Activated gamma-delta T cell treated with Interleukin-2 at 50 U/mL for 16 hours (primary cell): ENCODE results near the gene ECE2.
"Not testable (repeated sequence)": the region's sequence is repeated elsewhere in the genome, so short reads cannot be mapped to it uniquely, and the experiment has no call there.

Source experiments
- DNase-seq: peaks from one replicate; pipeline ENCODE4 v3.0.0-alpha.2; 2020

Gene ECE2

DNA sequence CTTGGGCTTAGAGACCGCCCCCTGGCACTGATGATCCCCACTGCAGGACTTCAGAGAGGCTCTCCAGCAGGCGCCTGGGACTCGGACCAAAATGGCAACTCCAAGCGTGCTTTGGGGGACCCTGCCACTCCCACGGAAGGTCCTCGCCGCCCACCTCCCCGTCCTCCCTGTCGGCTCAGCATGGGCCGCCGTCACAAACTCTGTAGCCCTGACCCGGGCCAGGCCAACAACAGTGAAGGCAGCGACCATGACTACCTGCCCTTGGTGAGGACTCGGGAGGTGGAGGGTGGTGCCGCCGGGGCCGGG lies 34.7 kb upstream of the ECE2 start:
- DNase-seq = no peak

DNA sequence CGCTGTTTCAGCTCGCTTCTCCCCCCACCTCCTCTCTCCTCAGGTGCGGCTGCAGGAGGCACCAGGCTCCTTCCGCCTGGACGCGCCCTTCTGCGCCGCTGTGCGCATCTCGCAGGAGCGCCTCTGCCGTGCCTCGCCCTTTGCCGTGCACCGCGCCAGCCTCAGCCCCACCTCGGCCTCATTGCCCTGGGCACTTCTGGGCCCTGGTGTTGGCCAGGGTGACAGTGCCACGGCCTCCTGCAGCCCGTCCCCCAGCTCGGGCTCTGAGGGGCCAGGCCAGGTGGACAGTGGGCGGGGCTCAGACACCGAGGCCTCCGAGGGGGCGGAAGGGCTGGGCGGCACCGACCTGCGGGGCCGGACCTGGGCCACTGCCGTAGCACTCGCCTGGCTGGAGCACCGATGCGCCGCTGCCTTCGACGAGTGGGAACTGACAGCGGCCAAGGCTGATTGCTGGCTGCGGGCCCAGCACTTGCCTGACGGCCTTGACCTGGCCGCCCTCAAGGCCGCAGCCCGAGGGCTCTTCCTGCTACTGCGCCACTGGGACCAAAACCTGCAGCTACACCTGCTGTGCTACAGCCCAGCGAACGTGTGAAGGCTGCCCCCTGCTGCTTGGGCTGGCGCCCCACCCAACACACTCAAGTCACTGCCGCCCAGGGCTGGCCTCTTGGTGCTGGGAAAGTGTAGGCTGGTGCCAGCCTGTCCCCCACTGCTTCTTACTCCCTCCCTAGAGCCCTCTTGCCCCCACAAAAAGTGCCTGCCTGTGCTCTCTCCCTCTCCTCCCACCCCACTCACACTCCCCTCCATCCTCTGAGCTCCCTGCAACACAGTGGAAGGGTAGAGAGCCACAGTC lies 34.1 kb upstream of the ECE2 start:
- no peak for DNase-seq

DNA sequence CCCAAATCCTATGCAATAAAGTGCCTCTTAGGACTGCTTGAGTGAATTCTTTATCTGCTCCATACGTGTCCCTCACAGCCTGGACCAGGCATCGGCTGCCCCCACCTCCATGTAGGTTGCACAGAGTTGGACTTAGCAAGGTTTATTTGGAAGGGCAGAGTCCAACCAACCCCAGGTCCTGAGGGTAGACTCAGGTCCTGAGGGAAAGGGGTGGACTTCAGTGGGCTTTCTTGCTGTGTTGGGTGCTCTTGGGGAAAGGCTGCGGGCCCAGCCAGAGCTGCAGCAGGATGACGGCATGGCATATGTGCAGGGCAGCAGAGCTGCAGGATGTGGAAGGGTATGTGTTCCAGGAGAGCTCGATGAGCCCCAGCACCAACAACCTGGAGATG lies 33.5 kb upstream of the ECE2 start:
- DNase-seq = no peak

DNA sequence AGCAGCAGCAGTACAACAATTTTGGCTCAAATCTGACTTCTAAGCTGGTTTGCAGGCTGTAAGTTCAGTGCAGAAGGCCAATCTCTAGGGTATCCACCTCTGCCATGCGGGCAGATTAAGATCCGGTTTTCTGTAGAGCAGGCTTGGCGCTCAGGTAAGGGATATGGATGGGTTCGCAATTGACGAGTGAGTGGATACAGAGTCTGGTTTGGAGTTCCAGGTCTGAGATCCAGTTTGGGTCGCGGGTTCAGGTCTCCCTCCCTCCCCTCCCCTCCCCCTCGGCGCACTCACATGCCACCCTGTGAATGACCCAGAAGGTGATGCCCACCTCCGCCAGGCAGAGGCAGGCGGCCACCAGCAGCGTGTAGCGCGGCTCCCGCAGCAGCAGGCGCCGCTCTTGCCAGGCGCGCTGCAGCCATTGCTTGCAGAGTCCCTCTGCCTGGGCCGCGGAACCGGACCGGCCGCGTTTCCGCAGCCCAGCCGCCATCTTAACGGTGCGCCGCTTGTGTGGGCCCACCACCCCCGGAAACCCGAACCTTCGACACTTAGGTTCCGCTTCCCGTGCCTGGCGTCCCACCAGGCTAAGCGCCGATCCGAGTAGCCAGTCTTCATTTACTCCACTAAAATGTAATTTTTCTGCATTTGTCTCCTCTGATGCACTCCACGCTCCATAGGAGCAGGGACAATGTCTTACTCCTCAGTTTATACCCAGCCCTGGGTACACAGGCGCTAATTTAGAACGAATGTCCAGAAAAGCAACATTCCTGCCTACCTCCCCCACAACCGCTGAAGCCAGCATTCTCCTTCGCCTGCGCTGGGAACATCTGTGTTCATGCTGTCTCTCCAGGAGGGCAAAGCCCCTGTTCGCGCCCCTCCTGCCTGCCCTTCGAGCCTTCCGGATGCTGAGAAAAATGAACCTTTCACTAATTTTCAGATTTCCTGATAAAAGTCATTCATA lies 27.1 kb upstream of the ECE2 start, which contains the start of gene ALG3:
ALG3 (minus strand) TSS at position 509 of the 958 bp plus-strand sequence; CDS start at position 487, 22 bp downstream.
- peak; percentile 86 for DNase-seq

DNA sequence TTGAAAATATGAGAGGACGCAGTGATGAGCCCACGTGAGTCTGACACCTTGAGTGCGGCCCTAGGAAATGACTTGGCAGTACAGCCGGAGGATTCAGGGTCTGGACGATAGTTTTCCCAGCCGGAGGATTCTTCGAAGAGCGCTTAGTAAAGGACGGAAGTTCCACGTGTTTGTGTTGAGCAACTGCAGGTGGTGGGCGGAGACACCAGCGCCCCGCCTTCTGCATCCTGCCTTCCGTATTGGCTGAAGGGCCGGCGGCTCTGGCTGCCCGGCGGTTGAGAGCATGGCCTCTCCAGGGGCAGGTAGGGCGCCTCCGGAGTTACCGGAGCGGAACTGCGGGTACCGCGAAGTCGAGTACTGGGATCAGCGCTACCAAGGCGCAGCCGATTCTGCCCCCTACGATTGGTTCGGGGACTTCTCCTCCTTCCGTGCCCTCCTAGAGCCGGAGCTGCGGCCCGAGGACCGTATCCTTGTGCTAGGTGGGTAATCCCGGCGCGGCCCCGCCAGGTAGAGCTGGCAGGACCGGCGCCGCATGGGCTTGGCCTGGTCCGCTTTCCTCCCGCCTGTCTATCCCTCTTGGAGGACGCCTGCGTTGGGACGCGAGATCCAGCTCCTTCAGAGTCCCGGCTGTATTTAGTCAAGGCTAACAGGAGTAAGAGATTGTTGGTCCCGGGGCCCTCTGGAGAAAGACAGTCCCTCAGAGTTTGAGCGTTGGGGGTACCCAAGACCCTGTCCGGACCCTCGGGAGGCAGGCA lies 26.2 kb upstream of the ECE2 start, which contains the start of gene EEF1AKMT4:
EEF1AKMT4 (plus strand) TSS at position 261 of the 755 bp plus-strand sequence; CDS start at position 284, 23 bp downstream.
- peak; percentile 95 for DNase-seq

DNA sequence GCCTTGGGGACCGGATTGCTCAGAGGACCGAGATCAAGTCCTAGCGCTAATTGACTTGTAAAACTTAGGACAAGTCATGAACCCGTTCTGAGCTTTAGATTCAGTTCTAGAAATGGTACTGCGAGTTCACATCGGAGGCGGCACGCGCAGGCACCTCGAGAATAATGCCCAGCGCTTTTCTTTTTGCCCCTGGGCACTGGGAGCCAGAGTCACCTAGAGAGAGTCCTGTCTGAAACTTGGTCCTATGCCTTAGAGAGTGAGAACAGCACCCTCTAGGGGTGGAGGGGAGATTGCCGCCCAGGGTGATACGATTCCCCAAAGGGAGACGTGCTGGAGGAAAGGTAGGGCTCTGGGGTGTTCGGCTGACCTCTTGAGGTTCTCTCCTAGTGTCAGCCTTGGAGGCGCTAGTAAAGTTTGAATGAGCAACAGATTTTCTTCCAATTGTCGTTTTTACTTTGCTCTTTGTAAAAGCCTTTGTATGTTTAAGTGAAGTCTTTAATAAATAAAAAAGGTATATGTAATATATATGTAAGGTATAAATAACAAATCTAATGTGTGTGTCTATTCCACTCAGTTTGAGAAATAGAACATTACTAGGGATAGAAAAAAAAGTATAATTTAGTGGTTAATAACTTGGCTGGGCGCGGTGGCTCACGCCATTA lies 25.5 kb upstream of the ECE2 start:
- DNase-seq = peak; percentile 90

DNA sequence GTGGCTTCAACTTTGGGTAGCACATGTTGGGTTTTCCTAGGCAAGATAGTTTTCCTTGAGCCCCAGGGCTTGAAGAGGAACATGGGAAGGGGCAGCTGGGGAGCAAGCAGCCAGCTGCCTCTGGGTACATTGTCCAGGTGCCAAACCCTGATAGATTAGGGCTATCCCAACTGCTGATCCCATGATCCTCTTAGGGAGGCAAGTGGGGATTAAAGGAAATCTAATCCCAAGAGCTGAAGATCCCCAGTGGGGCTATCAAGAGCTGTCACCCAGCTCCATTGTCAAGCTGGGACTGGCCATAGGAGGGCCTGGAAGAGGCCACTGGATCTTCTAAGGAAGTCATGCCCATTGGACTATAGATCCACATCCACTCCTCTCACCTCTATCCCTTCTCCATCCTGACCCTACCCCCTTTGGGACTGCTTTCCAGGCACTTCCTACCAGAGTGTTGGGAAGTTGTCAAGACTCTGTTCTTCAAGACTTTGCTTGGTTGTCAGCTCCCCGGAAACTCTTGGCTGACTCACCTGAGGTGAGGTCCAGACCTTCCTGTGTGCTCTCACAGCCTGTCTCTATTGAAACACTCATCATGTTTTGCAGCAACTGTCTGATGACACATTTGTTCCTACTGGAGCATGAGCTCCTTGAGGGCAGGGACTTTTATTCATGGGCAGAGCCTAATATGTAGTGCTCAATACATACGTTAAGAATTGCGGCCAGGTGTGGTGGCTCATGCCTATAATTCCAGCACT lies 20.4 kb upstream of the ECE2 start:
- no peak for DNase-seq

DNA sequence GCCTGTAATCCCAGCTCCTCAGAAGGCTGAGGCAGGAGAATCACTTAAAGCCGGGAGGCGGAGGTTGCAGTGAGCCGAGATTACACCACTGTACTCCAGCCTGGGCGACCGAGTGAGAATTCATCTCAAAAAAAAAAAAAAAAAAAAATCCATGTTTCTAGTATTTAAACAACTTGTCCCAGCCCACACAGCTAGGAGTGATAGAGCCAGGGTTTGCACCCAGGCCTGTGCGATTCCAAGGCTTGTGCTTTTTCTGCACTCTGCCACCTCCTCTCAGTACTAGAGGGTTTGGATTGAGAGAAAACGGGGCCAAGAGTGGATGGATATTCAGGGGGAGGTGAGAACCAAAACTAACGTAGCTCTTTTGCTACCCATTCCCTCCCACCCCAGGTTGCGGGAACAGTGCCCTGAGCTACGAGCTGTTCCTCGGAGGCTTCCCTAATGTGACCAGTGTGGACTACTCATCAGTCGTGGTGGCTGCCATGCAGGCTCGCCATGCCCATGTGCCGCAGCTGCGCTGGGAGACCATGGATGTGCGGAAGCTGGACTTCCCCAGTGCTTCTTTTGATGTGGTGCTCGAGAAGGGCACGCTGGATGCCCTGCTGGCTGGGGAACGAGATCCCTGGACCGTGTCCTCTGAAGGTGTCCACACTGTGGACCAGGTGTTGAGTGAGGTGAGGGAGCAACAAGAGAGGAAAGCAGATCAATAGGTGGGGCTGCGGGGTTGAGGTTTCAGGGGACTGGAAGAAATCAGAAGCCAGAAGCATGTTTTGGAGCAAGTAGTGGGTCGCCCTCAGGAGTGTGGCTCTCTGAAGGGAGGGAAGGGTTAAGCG lies 18.5 kb upstream of the ECE2 start:
- DNase-seq = no peak

DNA sequence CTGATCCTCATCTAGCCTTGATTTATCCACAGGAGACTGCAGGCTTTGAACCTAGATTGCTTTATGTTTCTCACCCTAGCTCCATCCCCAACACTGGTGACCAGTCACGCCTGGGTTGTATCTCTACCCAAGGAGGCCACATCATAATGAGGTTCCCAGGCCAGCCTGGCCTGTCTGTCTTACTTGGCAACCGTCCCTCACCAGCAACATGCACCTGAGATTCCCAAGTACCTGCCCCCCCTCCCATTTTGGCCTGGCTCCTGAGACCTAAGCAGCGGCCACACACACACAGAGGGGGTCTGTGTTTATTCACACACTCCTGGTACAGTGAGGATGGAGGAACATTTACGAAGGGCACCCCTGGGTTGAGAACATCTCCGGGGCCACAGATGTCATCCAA lies 16.9 kb upstream of the ECE2 start:
- DNase-seq = no peak

DNA sequence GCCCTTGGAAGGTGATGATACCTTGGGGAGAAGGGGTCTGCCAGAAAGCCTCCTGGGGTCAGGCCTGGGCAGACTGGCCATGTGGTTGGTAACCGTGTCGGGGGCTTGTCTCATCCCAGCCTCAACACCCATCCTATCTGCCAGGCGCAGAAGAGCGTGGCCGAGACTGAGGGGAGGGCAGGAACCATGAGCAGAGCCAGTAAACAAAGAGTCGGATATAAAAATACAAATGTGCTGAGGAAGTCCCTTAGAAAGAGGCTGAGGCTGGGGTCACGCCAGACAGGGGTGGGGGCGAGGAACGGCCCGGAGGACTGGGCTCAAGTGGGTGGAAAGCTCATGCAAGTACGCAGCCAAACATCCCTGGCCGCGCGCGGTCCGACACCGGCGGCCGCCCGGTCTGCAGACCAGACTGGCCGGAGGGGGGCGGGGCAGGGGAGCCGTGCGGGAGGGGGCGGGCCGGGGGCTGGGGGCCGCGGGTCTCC lies 16.4 kb upstream of the ECE2 start:
- no peak for DNase-seq

DNA sequence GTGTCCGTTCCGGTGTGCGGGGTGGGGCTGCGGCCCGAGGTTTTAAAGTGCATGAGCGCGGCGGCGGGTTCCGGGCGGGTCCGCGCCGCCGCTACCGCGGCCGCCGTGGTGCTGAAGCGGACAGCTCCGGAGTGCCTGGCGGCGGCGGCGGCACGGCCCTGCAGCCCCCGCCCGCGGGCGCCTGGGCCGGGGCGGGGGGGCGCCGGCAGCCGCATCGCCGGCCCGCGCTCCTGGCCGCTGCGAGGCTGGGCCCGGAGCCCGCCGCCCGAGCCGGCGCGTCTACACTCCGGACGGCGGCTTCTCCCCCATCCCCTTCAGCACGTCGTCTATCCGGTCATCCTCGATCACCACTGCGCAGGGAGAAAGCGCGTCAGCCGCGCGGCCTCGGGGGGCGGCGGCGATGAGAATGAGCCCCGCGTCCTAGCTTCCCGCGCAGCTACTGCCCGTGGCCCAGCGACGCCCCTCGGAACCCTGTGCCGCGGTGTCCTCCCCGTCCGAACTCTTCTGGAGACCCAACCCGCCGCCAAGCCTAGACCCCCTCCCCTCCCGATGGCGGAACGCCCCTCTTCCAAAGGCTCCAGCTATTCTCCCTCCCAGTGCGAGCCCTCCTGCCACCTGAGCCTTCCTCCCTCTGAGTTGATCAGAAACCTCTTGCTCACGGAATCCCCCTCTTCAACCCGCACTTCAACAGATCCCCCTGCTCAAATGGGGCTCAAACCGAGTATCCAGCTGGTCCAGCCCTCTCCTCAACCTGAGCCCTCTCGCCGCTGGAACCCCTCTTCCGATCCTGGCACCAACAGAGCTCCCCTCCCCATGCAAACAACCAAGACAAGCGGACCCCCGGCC lies 15.7 kb upstream of the ECE2 start:
- peak; percentile 25 for DNase-seq

DNA sequence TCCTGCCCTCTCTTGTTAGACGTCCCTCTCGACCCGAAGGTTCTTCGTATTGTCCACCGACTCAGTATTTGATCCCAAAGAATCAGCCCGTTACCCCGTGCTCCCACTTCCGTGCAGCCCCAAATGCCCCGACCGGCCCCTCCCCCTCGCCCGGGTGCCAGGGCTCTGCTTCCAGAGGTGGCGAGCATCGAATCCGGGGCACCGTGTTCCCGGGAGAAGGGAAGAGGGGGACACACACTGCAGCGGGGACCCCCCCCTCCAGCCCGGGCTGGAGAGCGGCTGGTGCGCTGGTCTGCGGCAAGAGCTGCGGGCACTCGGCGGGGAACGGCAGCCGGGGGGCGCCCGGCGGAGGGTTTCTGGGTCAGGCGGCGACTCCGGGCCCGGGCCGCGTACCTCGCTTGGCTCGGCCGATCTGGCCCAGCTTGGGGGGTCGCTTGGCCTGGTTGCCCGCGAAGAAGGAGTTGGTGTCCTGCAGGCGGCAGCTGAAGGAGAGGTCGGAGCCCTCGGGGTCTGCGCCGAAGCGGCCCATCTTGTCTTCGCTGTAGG lies 15.0 kb upstream of the ECE2 start:
- DNase-seq = no peak

DNA sequence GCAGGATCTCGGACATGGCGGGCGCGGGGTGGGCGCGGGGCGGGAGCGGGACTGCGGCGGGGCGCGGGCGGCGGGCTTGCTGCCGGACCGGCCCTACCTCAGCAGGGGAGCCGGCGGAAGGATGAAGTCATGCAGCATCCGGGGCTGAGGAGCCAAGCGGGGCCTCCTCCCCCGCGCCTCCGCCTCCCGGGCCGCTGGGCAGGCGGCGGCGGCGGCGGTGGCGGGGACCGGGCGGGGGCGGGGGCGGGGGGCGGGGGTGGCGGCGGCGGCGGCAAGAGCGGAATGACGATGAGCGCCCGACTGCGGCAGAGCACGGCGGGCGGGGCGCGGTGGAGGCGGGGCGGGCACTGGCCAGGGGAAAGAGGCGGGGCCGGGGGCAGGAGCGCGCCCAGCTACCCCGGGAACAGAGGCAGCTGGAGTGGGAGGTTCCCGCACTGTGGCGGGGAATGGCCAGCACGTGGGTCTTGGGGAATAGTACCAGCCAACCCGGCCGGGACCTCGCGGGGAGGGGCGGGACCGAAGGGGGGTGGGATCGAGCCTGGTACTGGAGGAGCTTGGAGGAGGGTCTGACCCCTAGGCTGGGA lies 14.5 kb upstream of the ECE2 start, which contains the start of gene CAMK2N2:
CAMK2N2 (minus strand) TSS at position 284 of the 584 bp plus-strand sequence; CDS start at position 16, 268 bp downstream.
- DNase-seq = peak; percentile 38

DNA sequence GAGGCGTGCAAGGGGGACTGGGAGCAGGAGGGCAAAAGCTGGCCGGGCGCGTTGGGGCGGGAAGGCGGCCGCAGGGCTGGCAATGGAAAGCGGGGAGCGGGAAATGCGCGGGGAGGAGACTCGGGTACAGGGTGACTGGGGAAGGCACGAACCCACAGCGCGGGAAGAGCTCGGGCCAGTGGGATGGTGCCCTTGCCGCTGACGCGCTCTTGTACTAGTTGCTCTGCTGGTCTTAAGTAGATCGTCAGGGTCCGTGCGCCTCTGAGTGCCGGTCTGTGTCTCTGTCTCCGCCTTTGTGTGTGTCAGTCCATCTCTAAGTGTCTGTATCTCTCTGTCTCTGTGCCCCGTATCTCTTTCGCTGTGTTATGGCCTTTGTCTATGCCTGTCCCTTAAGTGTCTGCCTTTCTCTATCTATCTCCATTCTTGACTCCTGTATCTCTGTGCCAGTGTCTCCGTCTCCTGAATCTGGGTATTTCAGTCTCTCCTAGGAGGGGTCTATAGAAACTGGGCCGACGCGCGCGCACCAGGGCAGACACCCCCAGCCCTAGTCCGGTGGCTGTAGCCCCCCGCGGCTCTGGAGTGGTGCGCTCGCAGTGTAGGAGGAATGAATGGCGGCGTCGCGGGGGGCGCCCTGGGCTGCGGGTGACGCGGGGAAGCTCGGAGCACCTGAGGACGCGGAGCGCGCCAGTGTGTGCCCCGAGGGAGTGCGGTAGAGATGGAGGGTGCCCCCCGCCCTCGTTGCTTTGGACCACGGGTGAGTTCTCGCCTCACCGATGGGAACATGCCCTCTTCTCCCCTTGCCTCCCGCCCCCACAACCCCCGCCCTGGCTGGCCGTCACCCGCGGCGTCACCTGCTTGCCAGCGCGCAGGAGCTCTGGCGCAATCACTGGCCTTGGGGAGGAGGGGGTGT lies 13.7 kb upstream of the ECE2 start:
- no peak for DNase-seq

DNA sequence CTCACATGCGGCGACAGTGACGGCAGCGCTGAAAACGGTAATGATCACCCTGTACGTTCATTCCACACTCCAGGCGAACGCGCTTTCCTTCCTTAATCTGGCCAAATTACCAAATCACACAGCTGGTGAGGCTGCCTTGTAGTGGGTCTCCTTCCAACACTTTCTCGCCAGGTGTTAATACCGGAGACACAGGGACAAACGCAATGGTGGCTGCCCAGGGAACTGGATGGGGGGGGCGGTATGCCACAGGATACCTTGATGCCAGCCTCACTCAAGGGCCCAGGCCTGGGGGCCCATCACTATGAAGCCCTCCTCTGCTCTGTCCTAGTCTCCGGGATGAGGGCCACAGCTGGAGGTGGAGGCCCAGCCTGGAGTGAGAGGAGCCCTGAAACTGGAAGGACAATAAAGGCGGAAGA lies 13.1 kb upstream of the ECE2 start:
- no peak for DNase-seq

DNA sequence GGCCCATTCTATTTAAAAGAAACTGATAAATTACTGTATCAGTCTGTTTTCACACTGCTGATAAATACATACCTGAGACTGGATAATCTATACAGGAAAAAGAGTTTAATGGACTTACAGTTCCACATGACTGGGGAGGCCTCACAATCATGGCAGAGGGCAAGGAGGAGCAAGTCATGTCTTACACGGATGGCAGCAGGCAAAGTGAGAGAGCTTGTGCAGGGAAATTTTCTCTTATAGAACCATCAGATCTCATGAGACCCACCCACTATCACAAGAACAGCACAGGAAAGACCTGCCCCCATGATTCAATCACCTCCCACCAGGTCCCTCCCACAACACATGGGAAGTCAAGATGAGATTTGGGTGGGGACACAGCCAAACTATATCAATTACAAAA lies 8.6 kb upstream of the ECE2 start:
- DNase-seq = not testable (repeated sequence)

DNA sequence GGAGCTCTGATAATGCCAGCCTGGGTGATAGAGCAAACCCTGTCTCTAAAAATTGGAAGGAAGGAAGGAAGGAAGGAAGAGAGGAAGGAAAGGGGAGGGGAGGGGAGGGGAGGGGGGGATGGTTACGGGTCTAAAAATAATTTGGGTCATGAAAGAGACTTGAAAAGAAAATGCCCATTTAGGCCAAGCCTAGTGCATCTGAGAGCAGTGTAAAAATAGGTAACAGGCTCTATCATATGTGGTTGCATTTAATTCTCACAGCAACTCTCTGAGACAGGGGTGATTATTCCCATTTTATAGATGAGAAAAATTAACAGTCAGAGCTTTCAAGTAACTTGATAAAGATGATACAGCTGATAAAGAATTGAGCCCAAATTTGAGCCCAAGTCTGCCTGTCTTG lies 3.6 kb upstream of the ECE2 start:
- DNase-seq = no peak

DNA sequence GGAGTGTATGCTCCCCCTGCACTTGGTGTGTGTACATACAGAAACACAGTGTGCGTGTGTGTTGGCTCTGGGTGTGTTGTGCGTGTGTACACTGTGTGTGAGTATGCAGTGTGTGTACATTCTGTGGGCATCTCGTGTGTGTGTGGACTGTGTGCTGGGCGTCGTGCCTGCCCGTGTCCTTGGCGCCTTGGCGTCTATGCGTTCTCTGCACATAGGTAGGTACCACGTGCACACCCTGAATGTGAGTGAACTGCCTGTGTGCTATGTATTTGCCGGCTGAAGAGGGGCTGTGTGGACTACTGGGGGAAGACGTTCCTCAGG lies 481 bp upstream of the ECE2 start:
- no peak for DNase-seq
